Endothelial cell of umbilical vein (primary cell): ENCODE data around the gene SLC35F3. TPM values are rescaled to one million over a fixed set of nuclear protein-coding genes. Genes with fewer than 3 reads are reported as not detected.

Experiments used
- BruUV-seq: library from RNA; stranded (reverse); fragments of 400-500 nt; replicated peaks from 2 replicates; lab custom pipeline; 2021; lab: Mats Ljungman, UMichigan
- CTCF ChIA-PET: fragments of 300-600, 350-600 bp; sonication (Branson Sonifier 250); formaldehyde crosslinking; loops from one replicate; lab custom pipeline; 2021; ENCODE audit warnings: antibody characterized with exemption, inconsistent platforms; lab: Charles Lee
- POLR2A ChIA-PET: fragments of 300-600, 350-600 bp; sonication (Branson Sonifier 250); formaldehyde crosslinking; loops from one replicate; lab custom pipeline; 2021; ENCODE audit warnings: antibody characterized with exemption, inconsistent platforms; lab: Charles Lee
- DNase-seq: peaks from one replicate; pipeline ENCODE4 v3.0.0-alpha.2; 2011; ENCODE audit warnings: low read depth, low spot score
- FAIRE-seq: peaks from 2 replicates; lab custom pipeline; 2011; peaks lifted over from hg19 to GRCh38; lab: Jason Lieb, UNC
- H2AFZ ChIP-seq: 2 replicates; pipeline ENCODE4 v1.6.0; 2012; ENCODE audit warnings: low read depth, low read length, control low read depth, inconsistent platforms
- H3K27ac ChIP-seq: 2 replicates; pipeline ENCODE4 v1.5.1; 2011; ENCODE audit warnings: low read depth, mild to moderate bottlenecking, control low read depth, low read length, moderate library complexity; ENCODE audit not compliant: insufficient read depth
- H3K27me3 ChIP-seq, 2 experiments: 2 replicates each; pipeline versions ENCODE4 v1.6.0 to v1.6.1; 2011; ENCODE audit warnings: low read length in 2 of 2, mixed read lengths in 1 of 2; ENCODE audit not compliant: control insufficient read depth in 2 of 2, insufficient read depth in 2 of 2
- H3K36me3 ChIP-seq, 2 experiments: 2 replicates in 1 of 2; 3 replicates in 1 of 2; pipeline ENCODE4 v1.5.1; 2011; ENCODE audit warnings: low read length in 2 of 2, mild to moderate bottlenecking in 1 of 2, moderate library complexity in 1 of 2; ENCODE audit not compliant: control insufficient read depth in 2 of 2, insufficient read depth in 2 of 2; ENCODE audit errors: extremely low read depth in 1 of 2
- H3K4me1 ChIP-seq: 3 replicates; pipeline ENCODE4 v1.5.1; 2011; ENCODE audit warnings: mild to moderate bottlenecking, low read length; ENCODE audit not compliant: control insufficient read depth, insufficient read depth; ENCODE audit errors: extremely low read depth
- H3K4me2 ChIP-seq: 2 replicates; pipeline ENCODE4 v1.6.1; 2011; ENCODE audit warnings: low read length, control low read depth, mixed read lengths; ENCODE audit not compliant: insufficient read depth
- H3K4me3 ChIP-seq, 3 experiments: fragments of 200-600 bp in 1 of 3; sonication (generic), shearing (Covaris generic) in 1 of 3; replicated peaks in 1 of 3; 2 replicates each; pipeline ENCODE4 v1.5.1; 2011 to 2016; ENCODE audit warnings: control low read depth in 3 of 3, low read length in 3 of 3, mild to moderate bottlenecking in 2 of 3, inconsistent platforms in 1 of 3, low read depth in 1 of 3, moderate library complexity in 1 of 3; ENCODE audit not compliant: insufficient read depth in 1 of 3
- H3K79me2 ChIP-seq: 2 replicates; pipeline ENCODE4 v1.6.0; 2012; ENCODE audit warnings: low read length, inconsistent platforms; ENCODE audit not compliant: control insufficient read depth, insufficient read depth
- H3K9ac ChIP-seq: replicated peaks from 2 replicates; pipeline ENCODE3; 2011; ENCODE audit warnings: low read length, control low read depth; ENCODE audit not compliant: insufficient read depth; ENCODE audit errors: extremely low read depth
- H3K9me1 ChIP-seq: replicated peaks from 3 replicates; pipeline ENCODE4 v1.6.0; 2011; ENCODE audit warnings: mild to moderate bottlenecking, low read length; ENCODE audit not compliant: control insufficient read depth, insufficient read depth; ENCODE audit errors: extremely low read depth
- H3K9me3 ChIP-seq: replicated peaks from 2 replicates; pipeline ENCODE4 v1.5.1; 2012; ENCODE audit warnings: low read length, inconsistent platforms; ENCODE audit not compliant: control insufficient read depth, insufficient read depth
- H4K20me1 ChIP-seq: replicated peaks from 2 replicates; pipeline ENCODE3; 2011; ENCODE audit warnings: mild to moderate bottlenecking, low read length; ENCODE audit not compliant: control insufficient read depth, insufficient read depth; ENCODE audit errors: extremely low read depth
- CTCF ChIP-seq, 2 donors: IDR thresholded peaks; 1 replicate in 1 of 2; 2 replicates in 1 of 2; pipeline ENCODE4 v1.5.1; 2011; ENCODE audit warnings: low read length in 2 of 2, mild to moderate bottlenecking in 2 of 2, moderate library complexity in 2 of 2, control low read depth in 1 of 2, inconsistent platforms in 1 of 2, low read depth in 1 of 2; ENCODE audit not compliant: insufficient read depth in 1 of 2; ENCODE audit errors: extremely low read depth in 1 of 2
- EZH2 ChIP-seq: IDR thresholded peaks from 2 replicates; pipeline ENCODE4 v1.6.1; 2012; ENCODE audit warnings: borderline replicate concordance, low read depth, mild to moderate bottlenecking, moderate library complexity, low read length, inconsistent platforms; ENCODE audit not compliant: severe bottlenecking
- FOS ChIP-seq: IDR thresholded peaks from 2 replicates; pipeline ENCODE4 v1.6.1; 2011; ENCODE audit warnings: mild to moderate bottlenecking, low read length, moderate library complexity, borderline replicate concordance; ENCODE audit not compliant: insufficient read depth
- GATA2 ChIP-seq: IDR thresholded peaks from 2 replicates; pipeline ENCODE4 v1.7.0; 2011; ENCODE audit warnings: low read depth, mild to moderate bottlenecking, moderate library complexity, mixed read lengths, low read length; ENCODE audit not compliant: insufficient read length, insufficient read depth
- JUN ChIP-seq: IDR thresholded peaks from 2 replicates; pipeline ENCODE4 v1.6.1; 2011; ENCODE audit warnings: borderline replicate concordance, low read depth; ENCODE audit not compliant: insufficient read length, insufficient read depth
- MAX ChIP-seq: IDR thresholded peaks from 2 replicates; pipeline ENCODE4 v1.6.1; 2011; ENCODE audit not compliant: insufficient read depth, insufficient read length
- MYC ChIP-seq: IDR thresholded peaks from one replicate; pipeline ENCODE4 v1.6.1; 2011; ENCODE audit warnings: mild to moderate bottlenecking, low read depth, low read length
- POLR2A ChIP-seq: IDR thresholded peaks from 2 replicates; pipeline ENCODE4 v1.6.1; 2012; ENCODE audit warnings: low read depth, mild to moderate bottlenecking, control low read depth, low read length
- POLR2AphosphoS5 ChIP-seq: IDR thresholded peaks from 2 replicates; pipeline ENCODE4 v1.6.1; 2012; ENCODE audit warnings: low read depth, mild to moderate bottlenecking, control low read depth, low read length, moderate library complexity; ENCODE audit not compliant: insufficient read depth
- dilution Hi-C: fragments of 300-500 bp; cut with MboI; formaldehyde crosslinking; loops from one replicate; pipeline ENCODE4 v1.15.0; 2019; ENCODE audit warnings: low sequenced_read_pairs; ENCODE audit not compliant: extremely low pct_ligation_motif_present
- intact Hi-C: fragments of 100-400 bp; cut with micrococcal nuclease; formaldehyde crosslinking; loops from one replicate; pipeline ENCODE4 v1.10.0; 2022
- polyA plus RNA-seq, 4 experiments: library from polyadenylated mRNA; depleted of rRNA in 3 of 4; stranded (reverse) in 3 of 4; unstranded in 1 of 4; fragments of >200 nt; gene quantifications; 2 replicates each; pipeline versions ENCODE4 v1.2.1 to v1.2.3, GENCODE V29; 2011 to 2012; ENCODE audit warnings: missing spikeins in 1 of 4
- total RNA-seq: library from RNA; stranded (reverse); gene quantifications from 2 replicates; pipeline ENCODE4 v1.2.3, GENCODE V29; 2021

SLC35F3 gene
- total and polyA plus RNA-seq, 2 donors (not counting 3 experiments of a cell fraction or from before 2014, with no cell fraction given), result not detected

- no peaks in the 10 kb centered on the region for H3K4me1 ChIP-seq
- POLR2A ChIA-PET, result no interaction called here
- no peaks in the 10 kb centered on the region for H3K9me3 ChIP-seq
- no peak for TF ChIP-seq MAX
- TF ChIP-seq MYC, result no peak
- no peak for TF ChIP-seq FOS
- no peak for TF ChIP-seq GATA2
- no peak for TF ChIP-seq POLR2A
- TF ChIP-seq POLR2AphosphoS5, result no peak
- TF ChIP-seq CTCF (IDR thresholded peaks at IDR 0.05; ENCODE audit: extremely low read depth in 1 of 2, insufficient read depth in 1 of 2, low read depth in 1 of 2, low read length in 2 of 2), result no peak
- no peak for TF ChIP-seq JUN
- no peak for TF ChIP-seq EZH2
- H3K36me3 ChIP-seq, result no peaks in the 10 kb centered on the region
- H4K20me1 ChIP-seq, result no peaks in the 10 kb centered on the region
- dilution Hi-C loops, result no loop called here
- H3K27me3 ChIP-seq, result no peaks in the 10 kb centered on the region
- H3K79me2 ChIP-seq, result no peaks in the 10 kb centered on the region
- H3K9me1 ChIP-seq, result no peaks in the 10 kb centered on the region
- no peak overlapping the region for H3K27ac ChIP-seq
- no peak for DNase-seq
- intact Hi-C loops, result no loop called here
- CTCF ChIA-PET, result no interaction called here
- FAIRE-seq, result no peak
- no TSS peak for BruUV-seq
- no peak overlapping the region for H3K4me2 ChIP-seq
- no peak overlapping the region for H3K9ac ChIP-seq
- H2AFZ ChIP-seq, result no peak overlapping the region
- no peak overlapping the region for H3K4me3 ChIP-seq
These were observed 339.2 kb downstream of the SLC35F3 start for GRCh38 chr1:234243521-234244260.
